Esophagus muscularis mucosa (tissue), 4 donors: Measurements from ENCODE around the gene ADCY6.

ENCODE experiments used
- EP300 ChIP-seq: sonication (generic); formaldehyde crosslinking; IDR thresholded peaks from one replicate; pipeline ENCODE4 v1.6.1; 2017; ENCODE audit warnings: antibody characterized with exemption
- POLR2A ChIP-seq: fragments of 450-650 bp; IDR thresholded peaks from one replicate; pipeline ENCODE4 v1.6.1; 2017; ENCODE audit warnings: antibody characterized with exemption, moderate library complexity, mild to moderate bottlenecking, low read depth
- POLR2AphosphoS5 ChIP-seq, 2 donors: sonication (generic); formaldehyde crosslinking; IDR thresholded peaks; one replicate each; pipeline ENCODE4 v1.6.1; 2017; ENCODE audit warnings: antibody characterized with exemption in 2 of 2
- TF ChIP-seq, protein P1 (sequence below), 3 experiments: fragments of 200-600 bp in 2 of 3; fragments of 450-650 bp in 1 of 3; sonication (generic) in 2 of 3; IDR thresholded peaks; one replicate each; pipeline ENCODE4 v1.5.1; 2017 to 2019; ENCODE audit warnings: antibody characterized with exemption in 3 of 3, mild to moderate bottlenecking in 2 of 3, moderate library complexity in 1 of 3

DNA sequence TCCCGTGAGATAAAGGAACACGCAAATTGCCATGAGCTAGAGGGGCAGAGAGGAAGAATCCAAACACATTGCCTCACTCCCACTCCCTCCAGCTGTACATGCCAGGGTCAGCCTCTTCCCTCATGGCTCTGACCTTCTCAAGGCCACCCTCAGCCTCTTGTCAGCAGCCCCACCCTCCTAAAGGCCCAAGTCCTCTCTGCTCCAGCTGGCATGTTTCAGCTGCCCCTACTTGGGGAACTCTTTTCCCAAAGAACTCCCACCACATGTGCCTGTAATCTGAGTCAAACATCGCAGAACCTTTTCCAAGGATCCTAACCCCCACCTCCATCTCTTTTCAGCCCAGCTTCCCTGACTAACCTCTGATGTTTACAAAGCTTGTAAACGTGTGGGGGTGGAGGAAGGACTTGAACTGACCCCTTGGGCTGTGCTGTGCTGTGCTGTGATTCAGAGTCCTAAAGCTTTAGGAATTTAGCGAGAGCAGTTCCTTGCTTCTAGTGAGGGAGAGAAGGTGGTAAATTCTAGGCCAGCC, 22.1 kb upstream of the ADCY6 start:
- TF ChIP-seq, protein P1, sequence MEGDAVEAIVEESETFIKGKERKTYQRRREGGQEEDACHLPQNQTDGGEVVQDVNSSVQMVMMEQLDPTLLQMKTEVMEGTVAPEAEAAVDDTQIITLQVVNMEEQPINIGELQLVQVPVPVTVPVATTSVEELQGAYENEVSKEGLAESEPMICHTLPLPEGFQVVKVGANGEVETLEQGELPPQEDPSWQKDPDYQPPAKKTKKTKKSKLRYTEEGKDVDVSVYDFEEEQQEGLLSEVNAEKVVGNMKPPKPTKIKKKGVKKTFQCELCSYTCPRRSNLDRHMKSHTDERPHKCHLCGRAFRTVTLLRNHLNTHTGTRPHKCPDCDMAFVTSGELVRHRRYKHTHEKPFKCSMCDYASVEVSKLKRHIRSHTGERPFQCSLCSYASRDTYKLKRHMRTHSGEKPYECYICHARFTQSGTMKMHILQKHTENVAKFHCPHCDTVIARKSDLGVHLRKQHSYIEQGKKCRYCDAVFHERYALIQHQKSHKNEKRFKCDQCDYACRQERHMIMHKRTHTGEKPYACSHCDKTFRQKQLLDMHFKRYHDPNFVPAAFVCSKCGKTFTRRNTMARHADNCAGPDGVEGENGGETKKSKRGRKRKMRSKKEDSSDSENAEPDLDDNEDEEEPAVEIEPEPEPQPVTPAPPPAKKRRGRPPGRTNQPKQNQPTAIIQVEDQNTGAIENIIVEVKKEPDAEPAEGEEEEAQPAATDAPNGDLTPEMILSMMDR (IDR thresholded peaks at IDR 0.05), result no peak
- TF ChIP-seq POLR2AphosphoS5 (IDR thresholded peaks at IDR 0.05) (no peak), EP300 (no peak), POLR2A (no peak)
